ENCODE data around the gene RPL28. TPM values are rescaled to one million over a fixed set of nuclear protein-coding genes. Genes with fewer than 3 reads are reported as not detected.

RPL28 gene
- total and polyA plus RNA-seq, 2 of the 4 experiments (the other 2 are of a cell fraction): 386 to 1,693 TPM

GRCh38 chr19:55436847-55437246 is 51.1 kb downstream of the RPL28 start:
- dilution Hi-C loops (cut with HindIII; ENCODE audit: low sequenced_read_pairs, unreplicated experiment): no loop called here
- no peak overlapping the region for H3K9ac ChIP-seq (ENCODE audit: low read depth, low read length)
- TF ChIP-seq SMC3 (IDR thresholded peaks at IDR 0.05; ENCODE audit: low read depth, low read length) (no peak), RCOR1 (IDR thresholded peaks at IDR 0.05; ENCODE audit: insufficient replicate concordance, low read length) (no peak), CTCF (conservative IDR thresholded peaks at IDR 0.05; ENCODE audit: low read depth, low read length) (no peak), MXI1 (IDR thresholded peaks at IDR 0.05; ENCODE audit: borderline replicate concordance, low read depth, low read length) (no peak)
- no peak overlapping the region for H2AFZ ChIP-seq (replicated peaks; ENCODE audit: low read length, poor library complexity)
- peaks cover 11% of the 10 kb centered on the region for H3K9me1 ChIP-seq (ENCODE audit: insufficient read depth, low read length)
- no peak overlapping the region for H2BK120ac ChIP-seq (ENCODE audit: low read depth, low read length)
- no peaks in the 10 kb centered on the region; the same call in 1 of the 2 replicates for H4K20me1 ChIP-seq (ENCODE audit: insufficient read depth, low read length)
- no peak overlapping the region for H2AK9ac ChIP-seq (replicated peaks; ENCODE audit: low read depth, low read length, poor library complexity)
- no peak overlapping the region for H3K14ac ChIP-seq (replicated peaks; ENCODE audit: low read depth, low read length)
- peaks cover 40% of the 10 kb centered on the region for H3K27me3 ChIP-seq (ENCODE audit: control insufficient read depth, insufficient read depth, low read length)
- ChIA-PET CTCF (interaction anchor here (0.9 to 1.1 kb wide), 2 partner anchors 19 to 295 kb away, joined by 5 to 8 read pairs; no protein-coding TSS in a partner anchor), POLR2A (ENCODE audit: unreplicated experiment) (interaction anchor here (1.1 kb wide), 1 partner anchor 29 kb away, joined by 6 read pairs; the partner anchor contains the start of gene UBE2S)
- BruUV-seq (replicated peaks): no TSS peak
- H3K9me3 ChIP-seq (ENCODE audit: control insufficient read depth, insufficient read depth, low read length): peaks cover 3% of the 10 kb centered on the region; the same call in 1 of the 2 replicates
- no peak overlapping the region for H2BK15ac ChIP-seq (ENCODE audit: low read depth, low read length)
- H3K79me1 ChIP-seq (ENCODE audit: low read depth in 1 of 2, low read length in 2 of 2): no peaks in the 10 kb centered on the region
- no peak overlapping the region for H3K4ac ChIP-seq (ENCODE audit: low read depth, low read length)
- no peak overlapping the region for H4K8ac ChIP-seq (ENCODE audit: low read depth in 2 of 2, low read length in 2 of 2)
- no peak overlapping the region for H3K18ac ChIP-seq (ENCODE audit: low read depth, low read length)
- DNase-seq (no peak), ATAC-seq (ENCODE audit: low read depth) (no peak)
- H3K4me1 ChIP-seq (ENCODE audit: control insufficient read depth, insufficient read depth, low read length): no peaks in the 10 kb centered on the region
- no peak overlapping the region for H4K5ac ChIP-seq (ENCODE audit: low read depth, low read length)
- no peak overlapping the region for H3K27ac ChIP-seq (ENCODE audit: insufficient read depth, low read length)
- no peaks in the 10 kb centered on the region for H3K36me3 ChIP-seq (ENCODE audit: control insufficient read depth, insufficient read depth, low read length)
- no peak overlapping the region for H3K4me3 ChIP-seq (ENCODE audit: insufficient read depth, low read depth, low read length)
- H3K56ac ChIP-seq (ENCODE audit: extremely low read depth, insufficient read depth, low read length): no peak overlapping the region
- intact Hi-C loops (cut with micrococcal nuclease): loop anchor here (5.0 kb wide), 1 partner anchor 220 kb away; no protein-coding TSS in a partner anchor
- H2AK5ac ChIP-seq (ENCODE audit: low read depth, low read length): no peak overlapping the region
- in situ Hi-C loops (cut with MboI; ENCODE audit: low sequenced_read_pairs): no loop called here
- H3K23ac ChIP-seq (ENCODE audit: low read depth, low read length): no peak overlapping the region
- no peak overlapping the region for H2BK20ac ChIP-seq (ENCODE audit: low read depth, low read length)
- H4K91ac ChIP-seq (ENCODE audit: insufficient read depth, low read depth, low read length): no peak overlapping the region
- H3K4me2 ChIP-seq (ENCODE audit: low read depth, low read length): no peak overlapping the region
- H2BK5ac ChIP-seq (ENCODE audit: low read depth, low read length, poor library complexity, severe bottlenecking): no peak overlapping the region
- WGBS, 2 experiments (ENCODE audit: extremely low coverage in 2 of 2, insufficient read length in 1 of 2): 38% methylated on average over 4 of the region's 8 CpGs; no CpG with 5 or more reads in 1 of the 2 experiments

Measured in IMR-90 (cell line).